ENCODE results near the gene MEGF11.
"Not testable (repeated sequence)": the region's sequence is repeated elsewhere in the genome, so short reads cannot be mapped to it uniquely, and the experiment has no call there.

The MEGF11 gene

GRCh38 chr15:66022163-66022525, 231.4 kb downstream of the MEGF11 start:
- DNase-seq = no peak

GRCh38 chr15:66021496-66022162, 231.9 kb downstream of the MEGF11 start:
- DNase-seq = no peak

DNA sequence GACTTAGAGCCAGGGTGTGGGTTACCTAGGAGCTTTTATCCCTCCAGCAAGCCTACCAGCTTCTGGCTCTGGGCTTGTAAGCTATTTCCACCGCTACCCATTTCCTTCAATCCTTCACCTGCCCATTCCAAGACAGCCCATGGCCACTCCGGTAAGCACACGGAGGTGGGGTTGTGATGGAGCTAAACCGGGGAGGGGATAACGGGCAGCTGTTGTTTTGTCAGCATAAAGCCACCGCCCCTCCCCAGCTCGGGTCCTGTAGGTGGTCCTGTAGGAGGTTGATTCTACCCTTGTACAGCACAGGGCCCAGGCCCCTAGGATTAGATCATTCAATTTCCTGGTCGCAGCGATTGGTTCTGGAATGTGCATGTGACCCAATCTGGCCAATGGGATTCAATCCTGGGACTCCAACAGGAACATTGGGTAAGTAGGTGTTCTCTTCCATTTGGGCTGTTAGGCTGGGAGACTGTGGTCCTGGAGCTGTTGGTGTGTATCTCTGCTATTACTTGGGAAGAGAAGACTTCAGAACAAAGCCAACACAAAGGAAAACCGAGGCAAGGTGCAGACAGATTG, 233.6 kb downstream of the MEGF11 start:
- DNase-seq = no peak

GRCh38 chr15:66019368-66019767, 234.2 kb downstream of the MEGF11 start:
- DNase-seq = no peak

- DNase-seq = no peak
Observed at GRCh38 chr15:66018488-66018797, 235.1 kb downstream of the MEGF11 start.

DNA sequence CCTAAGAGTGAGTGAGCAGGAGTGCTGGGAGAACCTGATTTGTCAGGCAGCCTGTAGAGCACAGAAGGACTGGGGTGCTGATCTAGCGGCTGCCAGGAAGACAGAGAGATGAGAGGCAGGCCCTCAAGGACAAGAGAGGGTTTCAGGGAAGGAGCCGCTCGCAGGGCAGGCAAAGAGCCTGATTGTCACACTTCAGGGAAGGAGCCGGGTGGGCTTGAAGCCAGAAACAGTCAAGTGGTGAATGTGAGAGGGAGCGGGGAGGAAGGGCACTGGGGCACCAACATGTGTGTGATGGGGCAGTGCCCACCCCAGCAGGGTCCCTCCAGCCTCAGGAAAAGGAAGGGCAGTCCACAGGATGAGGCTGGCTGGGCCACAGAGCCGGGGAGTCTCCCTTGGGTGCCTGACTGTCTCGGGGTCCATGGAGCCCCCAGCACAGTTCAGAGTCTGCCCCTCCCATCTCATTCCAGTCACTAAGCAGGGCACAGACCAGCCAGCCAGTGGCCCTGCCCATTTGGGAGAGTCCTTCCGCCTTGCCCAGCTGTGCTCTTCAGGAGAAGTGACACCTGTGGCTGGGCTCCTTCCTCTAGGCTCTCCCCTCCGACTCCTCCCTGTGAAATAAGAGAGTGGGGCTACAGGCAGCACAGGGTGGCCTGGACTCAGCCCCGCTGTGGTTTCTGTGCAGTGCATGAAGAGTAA, 235.6 kb downstream of the MEGF11 start:
- no peak for DNase-seq

DNA sequence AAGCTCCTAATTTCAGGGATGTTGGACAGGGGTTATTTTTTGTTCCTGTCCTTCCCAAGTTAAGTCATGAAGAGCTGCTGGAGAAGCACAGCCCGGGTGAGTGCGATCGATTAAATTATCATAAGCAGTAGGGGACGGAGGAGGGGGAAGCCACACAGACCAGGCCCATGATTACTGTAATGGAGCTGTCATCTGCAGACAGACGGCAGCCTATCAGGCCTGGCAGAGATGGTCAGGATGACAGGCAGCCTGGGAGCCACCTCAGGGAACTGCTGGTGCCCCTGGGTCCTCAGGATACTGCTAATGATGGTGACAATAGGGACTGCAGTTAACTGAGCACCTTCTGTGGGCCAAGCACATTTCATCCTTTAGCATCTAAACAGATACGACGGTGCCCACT, 236.6 kb downstream of the MEGF11 start:
- no peak for DNase-seq

GRCh38 chr15:66016199-66016598, 237.4 kb downstream of the MEGF11 start:
- no peak for DNase-seq

- DNase-seq = no peak
Observed at GRCh38 chr15:66014635-66015182, 238.8 kb downstream of the MEGF11 start.

DNA sequence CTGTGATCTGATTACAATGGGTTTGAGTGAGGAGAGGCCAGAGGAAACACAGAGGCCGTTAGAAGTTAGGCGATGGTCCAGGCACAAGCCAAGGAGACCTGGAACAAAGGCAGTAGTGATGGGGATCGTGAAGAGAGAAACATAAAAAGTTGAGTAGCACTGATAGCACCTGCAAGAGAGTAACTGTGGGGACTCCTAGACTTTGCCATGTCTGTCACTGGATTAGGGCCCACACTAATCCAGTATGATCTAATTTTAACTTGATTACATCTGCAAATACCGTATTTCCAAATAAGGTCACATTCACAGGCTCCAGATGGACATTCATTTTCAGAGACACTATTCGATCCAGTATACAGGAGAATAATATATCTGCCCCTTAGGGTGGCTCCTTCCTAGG, 239.5 kb downstream of the MEGF11 start:
- no peak for DNase-seq

DNA sequence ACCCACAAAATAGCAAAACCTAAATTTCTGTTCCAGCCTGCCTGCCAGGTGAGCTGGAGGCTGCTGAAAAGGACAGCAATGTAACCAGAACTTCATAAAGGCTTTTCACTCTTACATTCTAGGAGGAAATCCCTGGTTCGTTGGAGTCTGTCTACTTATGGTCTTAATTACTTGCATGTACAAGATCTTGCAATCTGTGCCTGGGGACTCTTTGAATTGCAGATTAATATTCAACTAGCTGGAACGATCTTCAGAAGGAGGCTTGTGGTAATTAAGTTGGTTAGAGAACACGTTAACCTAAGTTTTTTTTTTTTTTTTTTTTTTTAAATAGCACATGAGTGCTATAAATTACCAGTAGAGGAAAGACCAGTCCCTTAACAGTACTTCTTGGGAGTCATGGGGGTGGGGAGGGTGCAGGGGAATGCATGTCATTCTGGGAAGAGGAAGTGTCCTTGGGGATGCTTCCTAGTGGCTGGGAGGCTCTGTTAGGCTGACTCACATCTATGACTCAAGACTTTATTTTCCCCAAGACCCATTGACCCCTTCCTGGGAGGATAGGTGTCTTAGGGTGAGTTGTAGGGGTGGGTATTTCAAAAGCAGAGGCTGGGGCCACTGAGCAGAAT, 244.5 kb downstream of the MEGF11 start:
- no peak for DNase-seq

DNA sequence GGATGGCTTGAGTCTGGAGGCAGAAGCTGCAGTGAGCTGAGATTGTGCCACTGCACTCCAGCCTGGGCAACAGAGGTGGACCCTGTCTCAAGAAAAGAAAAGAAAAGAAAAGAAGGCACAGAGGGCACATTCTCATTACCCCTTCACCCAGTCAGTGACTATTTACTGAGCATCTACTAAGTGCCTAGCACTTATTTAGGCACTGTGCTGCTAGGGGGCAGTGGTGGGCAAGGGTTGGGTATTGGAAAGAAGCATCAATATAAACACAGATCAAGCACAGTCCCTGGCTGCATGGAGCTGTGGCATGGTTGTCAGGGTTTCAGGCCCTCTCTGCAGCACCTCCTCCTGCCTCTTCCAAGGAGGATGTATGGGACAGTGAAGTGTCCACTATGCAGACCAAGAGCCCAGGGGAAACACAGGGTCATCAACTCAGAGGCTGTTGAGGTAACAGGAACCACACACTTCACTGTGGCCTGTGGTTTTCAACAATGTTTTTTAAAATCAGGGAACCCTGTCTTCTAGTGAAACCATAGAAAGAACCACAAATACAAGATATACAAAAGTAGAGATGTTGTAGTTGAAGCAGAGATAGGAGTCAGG, 245.8 kb downstream of the MEGF11 start:
- DNase-seq = no peak

GRCh38 chr15:66006986-66007385, 246.6 kb downstream of the MEGF11 start:
- no peak for DNase-seq

DNA sequence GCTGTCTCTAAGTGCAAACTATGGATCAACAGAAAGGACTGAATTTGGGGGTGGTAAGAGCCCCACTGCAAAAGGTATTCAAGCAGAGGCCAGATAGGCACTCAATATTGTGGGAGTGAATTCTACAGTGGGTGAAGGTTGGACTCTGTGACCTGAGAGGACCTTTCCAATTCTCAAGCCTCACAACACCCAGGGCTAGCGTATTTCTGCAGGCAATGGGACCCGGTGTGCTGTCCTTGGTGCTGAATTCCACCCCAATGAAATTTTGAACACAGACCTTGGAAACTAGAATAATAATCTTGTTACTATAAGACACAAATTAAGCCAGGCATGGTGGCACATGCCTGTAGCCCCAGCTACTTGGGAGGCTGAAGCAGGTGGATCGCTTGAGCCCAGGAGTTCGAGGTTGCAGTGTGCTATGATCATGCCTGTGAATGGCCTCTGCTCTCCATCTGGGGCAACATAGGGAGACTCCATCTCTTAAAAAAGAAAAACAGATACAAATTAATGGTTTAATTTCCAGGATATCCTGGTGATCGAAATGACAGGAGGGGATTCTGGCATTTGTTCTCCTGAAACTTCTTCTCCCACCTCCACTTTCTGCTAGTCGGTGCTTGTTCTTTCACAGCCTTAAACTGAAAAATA, 248.8 kb downstream of the MEGF11 start:
- DNase-seq = no peak

DNA sequence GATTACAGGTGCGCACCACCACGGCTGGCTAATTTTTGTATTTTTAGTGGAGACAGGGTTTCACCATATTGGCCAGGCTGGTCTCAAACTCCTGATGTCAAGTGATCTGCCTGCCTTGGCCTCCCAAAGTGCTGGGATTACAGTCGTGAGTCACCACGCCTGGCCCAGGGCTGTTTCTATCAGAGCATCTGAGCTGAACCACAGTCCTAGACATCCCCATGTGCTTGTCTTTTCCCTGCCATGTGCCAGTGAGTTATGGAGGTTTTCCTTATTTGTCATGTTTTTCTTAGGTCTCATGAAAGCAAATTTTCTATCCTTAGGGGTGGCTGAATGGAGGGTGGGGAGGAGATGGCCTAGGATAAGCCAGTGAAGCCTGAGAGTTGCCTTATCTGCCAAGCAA, 250.4 kb downstream of the MEGF11 start:
- not testable (repeated sequence) for DNase-seq

DNA sequence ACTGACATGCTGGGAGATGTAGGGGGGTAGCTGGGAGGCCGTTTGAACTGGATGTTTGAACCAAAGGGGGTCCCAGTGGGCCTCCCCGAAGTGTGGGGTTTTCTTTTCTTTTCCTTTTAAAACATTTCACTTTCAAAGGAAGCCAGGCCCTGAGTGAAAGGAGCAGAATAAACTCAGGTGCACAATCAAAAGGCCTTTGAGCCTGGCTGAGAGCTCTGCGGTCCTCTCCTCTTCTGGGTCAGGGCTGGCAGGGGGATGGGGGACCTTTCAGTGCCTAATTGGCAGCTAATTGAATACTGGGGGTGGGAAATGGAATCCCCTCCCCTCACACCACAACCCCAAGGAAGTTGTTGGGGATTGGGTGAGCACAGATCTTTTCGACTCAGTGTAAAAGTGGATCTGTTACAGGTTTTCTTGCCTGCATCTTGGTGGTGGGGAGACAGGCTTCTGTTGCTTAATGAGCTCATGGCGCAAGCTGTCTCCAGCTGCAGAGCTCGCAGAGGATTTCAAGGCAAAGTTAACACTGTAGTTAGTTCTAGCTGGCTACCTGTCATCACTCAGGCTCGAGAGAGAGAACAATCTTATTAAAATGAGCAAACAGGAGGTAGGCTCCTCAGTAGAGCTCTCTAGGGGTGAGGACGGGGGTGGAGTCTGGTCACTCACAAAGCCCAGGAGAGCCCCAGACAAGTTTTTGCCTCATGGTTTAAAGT, 251.7 kb downstream of the MEGF11 start:
- DNase-seq = no peak

- DNase-seq = no peak
Observed at GRCh38 chr15:66001042-66001441, 252.5 kb downstream of the MEGF11 start.

DNA sequence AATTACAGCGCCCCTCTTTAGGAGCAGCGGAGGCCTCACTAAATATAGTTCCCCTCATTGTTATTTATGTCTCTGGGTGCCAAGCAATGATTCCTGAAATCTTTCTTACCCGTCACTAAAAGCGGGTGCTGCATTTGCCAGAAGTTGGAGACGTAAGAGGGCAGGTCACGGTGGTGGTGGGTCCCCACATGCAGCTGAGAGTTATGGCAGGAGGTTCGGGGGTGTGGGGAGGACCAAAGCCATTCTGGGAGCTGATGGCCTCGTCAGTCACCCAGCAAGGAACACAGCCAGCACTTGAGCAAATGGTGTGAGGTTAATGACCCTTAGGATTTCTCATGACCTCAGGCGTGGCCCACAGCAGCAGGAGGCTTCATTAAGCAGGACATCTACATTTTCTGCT, 255.1 kb downstream of the MEGF11 start:
- no peak for DNase-seq

DNA sequence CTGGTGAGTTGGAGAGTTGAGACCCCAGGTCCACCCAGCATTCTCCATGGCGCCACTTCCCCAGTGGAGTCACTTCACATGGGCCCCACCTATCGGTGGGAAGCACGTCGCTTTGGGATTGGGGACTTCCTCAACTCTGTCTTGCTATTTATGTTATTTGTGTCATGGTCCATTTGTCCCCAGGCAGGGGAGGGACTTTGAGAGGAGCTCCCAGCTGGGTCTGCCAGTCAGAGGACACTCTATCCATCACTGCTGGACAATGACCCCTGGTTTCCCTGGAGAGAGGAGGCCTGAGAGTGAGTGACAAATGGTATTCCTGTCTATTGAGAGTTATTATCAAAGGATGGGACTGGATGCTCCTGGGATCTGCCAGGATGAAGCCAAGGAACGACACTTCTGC, 256.6 kb downstream of the MEGF11 start:
- DNase-seq = no peak

DNA sequence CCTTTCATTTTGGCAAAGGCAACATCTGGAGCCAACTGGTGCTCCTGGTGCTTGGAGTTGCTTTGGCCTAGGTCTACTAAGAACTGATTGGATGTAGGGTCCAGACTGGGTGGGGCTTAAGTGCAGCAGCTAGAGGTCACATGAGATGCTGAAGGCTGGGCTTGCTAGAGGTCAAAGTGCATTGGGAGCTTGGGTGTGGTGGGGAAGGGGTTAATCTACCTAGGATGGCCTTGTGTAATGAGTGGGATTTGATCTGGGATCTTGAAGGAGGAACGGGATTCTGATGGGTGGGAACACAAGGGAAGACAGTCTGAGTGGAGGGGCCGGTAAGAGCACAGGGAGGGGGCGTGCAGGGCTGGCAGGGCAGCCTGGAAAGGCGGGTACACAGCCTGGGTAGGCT, 258.7 kb downstream of the MEGF11 start:
- DNase-seq = no peak

DNA sequence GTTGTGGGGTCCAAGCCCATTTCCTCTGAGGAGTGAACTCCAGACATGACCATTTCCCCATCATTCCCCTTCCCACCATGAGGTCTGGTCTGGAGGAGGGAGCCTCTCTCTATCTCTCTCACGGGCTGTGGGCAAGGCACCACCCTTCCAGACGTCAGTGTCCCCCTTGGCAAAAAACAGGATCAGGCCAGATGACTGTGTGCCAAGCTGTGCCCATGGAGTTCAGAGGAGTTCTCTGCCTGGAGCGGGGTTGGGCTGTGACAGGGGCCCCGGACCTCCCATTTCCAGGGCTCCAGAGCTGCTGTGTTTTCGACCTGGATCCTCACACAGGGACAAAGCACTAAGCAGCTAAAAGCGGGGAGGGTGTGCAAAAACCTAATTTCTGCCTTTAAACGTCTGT, 259.8 kb downstream of the MEGF11 start:
- DNase-seq = no peak

DNA sequence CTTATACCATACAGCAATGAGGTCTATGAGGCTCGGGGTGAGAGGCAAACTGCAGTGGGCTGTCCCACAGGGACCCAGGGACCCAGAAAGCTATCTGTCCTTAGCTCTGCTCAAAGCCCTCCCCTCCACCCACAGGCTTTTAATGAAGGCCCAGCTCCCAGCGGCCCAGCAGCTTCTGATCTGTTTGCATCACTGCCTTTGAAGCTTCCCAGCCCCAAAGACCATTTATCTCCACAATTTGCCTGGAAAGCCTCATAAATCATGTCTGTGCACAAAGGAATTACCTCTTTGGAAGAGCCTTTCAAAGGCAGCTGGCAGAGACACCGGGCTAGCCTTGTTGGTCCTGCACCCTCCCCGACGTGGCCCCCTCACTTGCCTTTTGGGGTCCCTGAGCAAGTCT, 260.3 kb downstream of the MEGF11 start:
- no peak for DNase-seq
